SW480 (cell line): Measurements from ENCODE around the gene TPSAB1.

Experiments
- DNase-seq: peaks from one replicate; pipeline ENCODE4 v3.0.0-alpha.2; 2016; ENCODE audit warnings: low spot score

Gene TPSAB1

DNA sequence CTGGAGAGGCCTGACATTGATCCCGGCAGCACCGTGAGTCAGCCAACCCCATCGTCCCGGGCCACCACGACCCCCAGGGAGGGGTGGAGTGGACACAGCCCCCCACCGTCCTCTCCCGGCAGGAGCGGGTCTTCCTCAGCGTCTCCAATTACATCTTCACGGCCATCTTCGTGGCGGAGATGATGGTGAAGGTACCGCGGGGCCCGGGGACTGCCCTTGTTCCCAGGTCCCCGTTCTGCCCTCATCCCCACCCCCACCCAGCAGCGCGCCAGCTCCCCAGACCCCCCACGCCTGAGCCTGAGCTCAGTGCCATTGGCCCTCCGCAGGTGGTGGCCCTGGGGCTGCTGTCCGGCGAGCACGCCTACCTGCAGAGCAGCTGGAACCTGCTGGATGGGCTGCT, 30.0 kb upstream of the TPSAB1 start:
- no peak for DNase-seq

- DNase-seq = no peak
Observed at GRCh38 chr16:1211451-1212268, 28.8 kb upstream of the TPSAB1 start.

DNA sequence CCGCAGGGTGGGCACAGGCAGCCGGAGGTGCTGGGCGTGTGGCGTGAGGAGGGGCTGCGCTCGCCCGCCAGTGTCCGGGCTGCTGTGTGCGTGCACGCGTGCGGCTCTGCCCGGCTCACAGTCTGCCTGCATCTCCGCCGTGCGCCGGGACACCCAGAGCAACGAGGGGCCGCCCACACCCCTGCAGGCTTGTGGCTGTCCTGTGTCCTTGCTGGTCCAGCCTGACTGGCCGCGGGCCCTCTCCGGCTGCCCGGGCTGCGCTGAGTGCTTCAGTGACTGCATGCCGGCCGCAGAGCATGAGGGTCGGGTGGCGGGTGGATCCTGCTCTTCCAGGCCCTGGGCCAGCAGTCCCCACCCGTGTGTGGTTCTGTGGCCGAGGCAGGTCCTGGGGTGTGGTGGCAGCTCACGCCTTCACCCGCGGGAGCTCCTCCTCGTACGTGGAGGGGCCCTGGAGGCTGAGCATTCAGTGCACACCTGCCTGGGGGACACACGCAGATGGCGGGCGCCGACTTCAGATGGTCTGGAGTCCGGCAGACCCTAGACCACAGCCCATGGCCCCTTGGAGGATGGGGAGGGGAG, 27.8 kb upstream of the TPSAB1 start:
- no peak for DNase-seq

DNA sequence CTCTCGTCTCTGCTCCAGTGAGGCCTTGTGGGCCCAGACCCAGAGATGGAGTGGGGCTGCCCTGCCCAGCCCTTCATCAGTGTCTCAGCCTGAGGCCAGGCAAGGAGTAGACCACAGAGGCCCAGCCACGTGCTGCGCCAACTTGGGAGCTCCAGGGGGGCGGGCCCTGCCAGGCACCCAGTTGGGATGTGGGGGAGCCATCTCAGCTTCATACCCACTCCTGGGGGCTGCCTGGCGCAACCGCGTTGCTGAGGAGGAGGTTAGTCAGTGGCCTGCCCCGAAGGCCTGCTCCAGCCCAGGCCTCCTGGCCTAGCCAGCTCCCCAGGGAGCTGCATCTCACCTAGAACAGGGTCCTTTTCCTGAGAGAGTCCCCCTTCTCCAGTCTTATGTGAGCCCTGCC, 27.3 kb upstream of the TPSAB1 start:
- DNase-seq = no peak

- DNase-seq = no peak
Observed at GRCh38 chr16:1213796-1214372, 26.6 kb upstream of the TPSAB1 start.

DNA sequence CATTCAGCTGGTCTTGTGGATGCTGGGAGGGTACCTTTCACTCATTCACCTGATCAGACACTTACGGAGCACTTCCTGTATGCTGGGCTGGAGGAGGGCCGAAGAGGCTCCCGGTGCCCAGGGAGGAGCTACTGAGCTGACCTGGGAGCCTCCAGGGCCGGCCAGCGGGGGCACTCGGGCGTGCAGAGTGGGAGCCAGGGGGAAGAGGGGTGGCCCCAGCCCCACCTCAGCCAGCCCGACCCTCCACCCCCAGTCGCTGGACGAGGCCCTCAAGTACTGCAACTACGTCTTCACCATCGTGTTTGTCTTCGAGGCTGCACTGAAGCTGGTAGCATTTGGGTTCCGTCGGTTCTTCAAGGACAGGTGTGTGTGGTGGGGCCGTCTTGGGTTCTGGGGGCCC, 25.8 kb upstream of the TPSAB1 start:
- no peak for DNase-seq

- no peak for DNase-seq
Observed at GRCh38 chr16:1215574-1216295, 24.8 kb upstream of the TPSAB1 start.

DNA sequence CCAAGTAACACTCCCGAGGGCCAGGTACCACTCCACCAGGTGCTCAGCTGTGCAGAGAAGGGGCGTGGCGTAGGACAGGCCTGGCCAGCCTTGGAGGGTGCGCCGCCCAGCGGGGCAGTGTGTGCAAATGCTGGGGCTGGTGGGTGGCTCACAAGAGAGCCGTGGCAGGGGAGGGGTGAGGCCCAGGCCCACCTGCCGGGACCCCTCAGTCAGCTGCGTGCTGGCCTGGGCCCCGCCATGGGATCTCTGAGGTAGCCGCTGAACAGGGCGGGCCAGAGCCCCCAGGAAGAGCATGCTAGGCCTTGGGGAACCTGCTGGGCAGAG, 24.2 kb upstream of the TPSAB1 start:
- no peak for DNase-seq

DNA sequence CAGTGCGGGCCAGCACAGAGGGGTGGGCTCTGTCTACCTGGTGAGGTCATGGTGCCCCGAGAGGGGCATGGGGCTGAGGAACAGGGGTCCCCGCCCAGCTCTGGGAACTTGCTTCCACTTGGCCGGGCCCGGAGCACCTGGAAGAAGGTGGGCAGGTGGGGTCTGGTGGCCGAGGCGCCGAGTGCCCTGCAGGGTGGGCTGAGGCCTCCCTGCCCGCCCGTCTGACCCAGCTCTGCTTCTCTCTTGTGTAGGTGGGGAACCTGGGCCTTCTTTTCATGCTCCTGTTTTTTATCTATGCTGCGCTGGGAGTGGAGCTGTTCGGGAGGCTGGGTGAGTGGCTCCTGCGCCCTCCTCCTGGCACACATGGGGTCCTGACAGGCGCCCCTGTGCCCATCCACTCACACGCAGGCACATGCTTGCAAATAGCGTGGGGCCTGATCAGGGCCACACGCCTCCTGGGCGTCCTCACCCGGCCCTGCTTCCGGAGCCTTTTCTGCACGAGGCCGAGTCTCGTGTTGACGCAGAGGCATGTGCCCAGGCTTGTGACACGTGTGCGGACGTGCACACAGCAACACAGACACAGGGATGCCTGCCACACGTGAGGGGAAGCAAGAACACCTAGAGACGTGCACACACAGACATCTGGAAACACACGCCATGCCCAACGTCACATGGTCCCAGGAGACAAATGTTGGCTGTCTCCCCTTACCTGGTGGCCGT, 23.7 kb upstream of the TPSAB1 start:
- no peak for DNase-seq

DNA sequence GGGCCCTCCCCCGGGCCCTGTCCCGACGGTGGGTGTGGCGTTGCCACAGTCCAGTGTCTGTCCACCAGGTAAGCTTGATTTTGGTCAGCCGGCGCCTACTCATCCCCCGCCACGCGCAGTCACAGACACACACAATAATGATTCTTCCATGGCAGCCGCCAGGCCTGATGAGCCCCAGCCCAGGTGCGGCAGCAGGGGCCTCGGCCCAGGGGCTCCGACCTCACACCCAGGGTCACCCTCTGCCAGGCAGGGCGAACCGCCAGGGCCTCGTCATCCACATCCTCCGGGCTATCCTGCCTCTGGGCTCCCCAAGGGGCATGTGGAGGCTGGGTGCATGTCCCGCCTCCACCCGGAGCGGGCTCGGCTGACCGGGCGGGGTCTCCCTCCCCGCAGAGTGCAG, 23.0 kb upstream of the TPSAB1 start:
- DNase-seq = no peak

- DNase-seq = no peak
Observed at GRCh38 chr16:1218061-1218929, 22.2 kb upstream of the TPSAB1 start.

- no peak for DNase-seq
Observed at GRCh38 chr16:1218930-1219611, 21.4 kb upstream of the TPSAB1 start.

- DNase-seq = no peak
Observed at GRCh38 chr16:1220098-1220728, 20.3 kb upstream of the TPSAB1 start.

GRCh38 chr16:1220841-1221627, 19.5 kb upstream of the TPSAB1 start:
- DNase-seq = no peak

DNA sequence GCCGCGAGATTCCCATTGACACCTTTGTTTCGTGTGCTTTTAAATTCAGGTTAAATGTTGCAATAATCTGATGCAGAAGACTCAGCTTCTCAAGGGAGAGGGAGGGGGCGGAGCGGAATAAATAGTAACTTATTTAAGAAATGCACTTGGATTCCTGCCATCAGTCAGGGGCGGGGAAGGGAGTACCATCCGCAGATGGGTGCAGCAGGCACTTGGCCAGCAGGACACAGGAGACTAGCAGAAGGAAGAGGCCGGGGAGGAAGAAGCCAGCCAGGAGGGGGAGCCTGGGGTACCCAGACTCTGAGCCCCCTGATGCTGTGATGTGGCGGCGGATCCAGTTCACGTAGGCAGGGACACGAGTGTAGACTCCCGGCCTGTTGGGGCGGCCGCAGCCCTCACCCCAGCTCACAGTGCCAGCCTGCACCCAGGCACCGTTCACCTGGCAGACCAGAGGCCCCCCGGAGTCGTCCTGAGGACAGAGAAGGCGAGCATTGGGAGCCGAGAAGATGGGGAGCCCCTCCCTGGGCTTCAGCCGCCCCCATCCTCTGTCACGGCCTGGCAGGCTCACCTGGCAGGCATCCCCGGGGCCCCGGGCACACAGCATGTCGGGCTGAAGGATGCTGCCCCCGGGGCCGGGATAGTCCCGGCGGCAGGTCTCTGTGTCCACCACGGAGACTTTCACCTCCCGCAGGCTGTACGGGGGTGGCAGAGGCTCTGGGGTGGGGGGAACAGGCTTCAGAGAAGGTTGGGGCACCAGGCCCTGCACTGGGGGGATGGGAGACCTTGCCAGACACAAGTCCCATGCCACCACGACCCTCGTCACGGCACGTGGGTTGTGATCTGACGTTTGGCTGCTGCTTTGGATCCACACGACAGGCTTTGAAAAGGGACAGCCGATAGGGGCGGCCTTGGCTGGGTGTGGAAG, 18.6 kb upstream of the TPSAB1 start:
- no peak for DNase-seq

DNA sequence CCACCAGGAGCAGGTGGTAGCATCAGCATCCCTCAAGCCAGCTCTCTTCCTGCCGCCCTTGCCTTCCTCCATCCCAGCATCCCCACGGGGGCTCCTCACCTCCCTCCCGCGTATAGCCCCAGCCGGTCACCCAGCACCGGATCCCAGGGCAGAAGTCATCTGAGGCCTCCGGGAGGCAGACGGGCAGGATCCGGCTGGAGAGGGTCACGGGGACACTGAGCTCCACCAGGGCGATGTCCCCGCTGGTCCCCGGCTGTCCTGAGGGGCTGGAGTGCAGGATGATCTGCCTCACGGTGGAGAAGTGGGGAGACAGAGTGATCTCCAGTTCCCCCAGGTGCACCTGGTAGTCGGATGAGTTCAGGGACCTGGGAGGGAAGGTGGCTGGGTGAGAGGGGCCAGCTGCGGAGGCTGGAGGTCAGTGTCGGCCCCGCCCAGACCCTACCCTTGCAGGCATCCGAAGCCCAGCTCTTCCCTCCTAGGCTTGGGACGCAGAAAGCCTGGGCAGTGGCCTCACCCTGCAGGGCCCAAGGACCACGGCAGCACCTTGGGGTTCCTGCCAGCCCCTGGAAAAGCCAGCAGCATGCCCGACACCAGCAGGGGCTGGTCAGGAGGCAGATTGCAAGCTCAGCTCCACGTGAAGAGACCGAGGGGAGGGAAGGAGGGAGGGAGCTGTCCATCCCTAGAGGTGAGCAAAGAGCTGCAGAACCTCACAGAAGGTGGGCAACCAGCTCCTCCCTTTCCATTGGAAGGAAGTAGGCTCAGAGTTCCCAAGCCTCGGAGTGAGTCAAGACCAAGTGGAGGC, 17.8 kb upstream of the TPSAB1 start:
- no peak for DNase-seq
